ENCODE results near the gene SPINK13. TPM values are rescaled to one million over a fixed set of nuclear protein-coding genes. Genes with fewer than 3 reads are reported as not detected.

SPINK13 gene
- total and polyA plus RNA-seq, 2 of the 8 experiments (the other 6 are each of a cell fraction or from before 2014, with no cell fraction given) = not detected

Small RNA genes within 50 kb of the gene (small RNA-seq; reads per million reads assigned to genes)
- gene HMGN1P16 (ENCODE audit: insufficient read depth) = not detected

Other genes with a start within 250 kb of the SPINK13 start
- gene SPINK5, start 204.8 kb upstream of the SPINK13 start, total RNA-seq (2021; fragmentation: NEBNext Ultra II Directional; extraction: Animal tissue kit (Norgen Biotek cat#: 25700)) = 2.0 and 2.2 TPM in 2 replicates
- gene SPINK5, start 204.8 kb upstream of the SPINK13 start, polyA plus RNA-seq (2011; rRNA removed) = 0.97 and 1.4 TPM in 2 replicates
- gene SPINK14, start 100.2 kb upstream of the SPINK13 start, total RNA-seq (2021; fragmentation: NEBNext Ultra II Directional; extraction: Animal tissue kit (Norgen Biotek cat#: 25700)) = not detected in 2 replicates
- not detected in 2 replicates for gene SPINK14, start 100.2 kb upstream of the SPINK13 start, polyA plus RNA-seq (2011; rRNA removed)
- not detected in 2 replicates for gene SPINK6, start 65.8 kb upstream of the SPINK13 start, total RNA-seq (2021; fragmentation: NEBNext Ultra II Directional; extraction: Animal tissue kit (Norgen Biotek cat#: 25700))
- gene SPINK6, start 65.8 kb upstream of the SPINK13 start, polyA plus RNA-seq (2011; rRNA removed) = not detected in 2 replicates
- gene MARCOL, start 30.3 kb upstream of the SPINK13 start, total RNA-seq (2021; fragmentation: NEBNext Ultra II Directional; extraction: Animal tissue kit (Norgen Biotek cat#: 25700)) = not detected in 2 replicates
- gene MARCOL, start 30.3 kb upstream of the SPINK13 start, polyA plus RNA-seq (2011; rRNA removed) = not detected in 2 replicates
- gene SPINK7, start 43.6 kb downstream of the SPINK13 start, total RNA-seq (2021; fragmentation: NEBNext Ultra II Directional; extraction: Animal tissue kit (Norgen Biotek cat#: 25700)) = not detected in 2 replicates
- not detected in 2 replicates for gene SPINK7, start 43.6 kb downstream of the SPINK13 start, polyA plus RNA-seq (2011; rRNA removed)
- gene SPINK9, start 66.8 kb downstream of the SPINK13 start, total RNA-seq (2021; fragmentation: NEBNext Ultra II Directional; extraction: Animal tissue kit (Norgen Biotek cat#: 25700)) = not detected in 2 replicates
- gene SPINK9, start 66.8 kb downstream of the SPINK13 start, polyA plus RNA-seq (2011; rRNA removed) = not detected in 2 replicates
- gene FBXO38, start 115.2 kb downstream of the SPINK13 start, total RNA-seq (2021; fragmentation: NEBNext Ultra II Directional; extraction: Animal tissue kit (Norgen Biotek cat#: 25700)) = 31.5 and 34.3 TPM in 2 replicates
- 9.0 and 9.1 TPM in 2 replicates for gene FBXO38, start 115.2 kb downstream of the SPINK13 start, polyA plus RNA-seq (2011; rRNA removed)